NCI-H524 (cell line): ENCODE results near the gene RFX6.
"Not testable (repeated sequence)": the region's sequence is repeated elsewhere in the genome, so short reads cannot be mapped to it uniquely, and the experiment has no call there.

ENCODE experiments used
- DNase-seq, 2 experiments: peaks; one replicate each; lab custom pipeline; 2025; lab: John Stamatoyannopoulos, UW

The RFX6 gene, protein sequence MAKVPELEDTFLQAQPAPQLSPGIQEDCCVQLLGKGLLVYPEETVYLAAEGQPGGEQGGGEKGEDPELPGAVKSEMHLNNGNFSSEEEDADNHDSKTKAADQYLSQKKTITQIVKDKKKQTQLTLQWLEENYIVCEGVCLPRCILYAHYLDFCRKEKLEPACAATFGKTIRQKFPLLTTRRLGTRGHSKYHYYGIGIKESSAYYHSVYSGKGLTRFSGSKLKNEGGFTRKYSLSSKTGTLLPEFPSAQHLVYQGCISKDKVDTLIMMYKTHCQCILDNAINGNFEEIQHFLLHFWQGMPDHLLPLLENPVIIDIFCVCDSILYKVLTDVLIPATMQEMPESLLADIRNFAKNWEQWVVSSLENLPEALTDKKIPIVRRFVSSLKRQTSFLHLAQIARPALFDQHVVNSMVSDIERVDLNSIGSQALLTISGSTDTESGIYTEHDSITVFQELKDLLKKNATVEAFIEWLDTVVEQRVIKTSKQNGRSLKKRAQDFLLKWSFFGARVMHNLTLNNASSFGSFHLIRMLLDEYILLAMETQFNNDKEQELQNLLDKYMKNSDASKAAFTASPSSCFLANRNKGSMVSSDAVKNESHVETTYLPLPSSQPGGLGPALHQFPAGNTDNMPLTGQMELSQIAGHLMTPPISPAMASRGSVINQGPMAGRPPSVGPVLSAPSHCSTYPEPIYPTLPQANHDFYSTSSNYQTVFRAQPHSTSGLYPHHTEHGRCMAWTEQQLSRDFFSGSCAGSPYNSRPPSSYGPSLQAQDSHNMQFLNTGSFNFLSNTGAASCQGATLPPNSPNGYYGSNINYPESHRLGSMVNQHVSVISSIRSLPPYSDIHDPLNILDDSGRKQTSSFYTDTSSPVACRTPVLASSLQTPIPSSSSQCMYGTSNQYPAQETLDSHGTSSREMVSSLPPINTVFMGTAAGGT

DNA sequence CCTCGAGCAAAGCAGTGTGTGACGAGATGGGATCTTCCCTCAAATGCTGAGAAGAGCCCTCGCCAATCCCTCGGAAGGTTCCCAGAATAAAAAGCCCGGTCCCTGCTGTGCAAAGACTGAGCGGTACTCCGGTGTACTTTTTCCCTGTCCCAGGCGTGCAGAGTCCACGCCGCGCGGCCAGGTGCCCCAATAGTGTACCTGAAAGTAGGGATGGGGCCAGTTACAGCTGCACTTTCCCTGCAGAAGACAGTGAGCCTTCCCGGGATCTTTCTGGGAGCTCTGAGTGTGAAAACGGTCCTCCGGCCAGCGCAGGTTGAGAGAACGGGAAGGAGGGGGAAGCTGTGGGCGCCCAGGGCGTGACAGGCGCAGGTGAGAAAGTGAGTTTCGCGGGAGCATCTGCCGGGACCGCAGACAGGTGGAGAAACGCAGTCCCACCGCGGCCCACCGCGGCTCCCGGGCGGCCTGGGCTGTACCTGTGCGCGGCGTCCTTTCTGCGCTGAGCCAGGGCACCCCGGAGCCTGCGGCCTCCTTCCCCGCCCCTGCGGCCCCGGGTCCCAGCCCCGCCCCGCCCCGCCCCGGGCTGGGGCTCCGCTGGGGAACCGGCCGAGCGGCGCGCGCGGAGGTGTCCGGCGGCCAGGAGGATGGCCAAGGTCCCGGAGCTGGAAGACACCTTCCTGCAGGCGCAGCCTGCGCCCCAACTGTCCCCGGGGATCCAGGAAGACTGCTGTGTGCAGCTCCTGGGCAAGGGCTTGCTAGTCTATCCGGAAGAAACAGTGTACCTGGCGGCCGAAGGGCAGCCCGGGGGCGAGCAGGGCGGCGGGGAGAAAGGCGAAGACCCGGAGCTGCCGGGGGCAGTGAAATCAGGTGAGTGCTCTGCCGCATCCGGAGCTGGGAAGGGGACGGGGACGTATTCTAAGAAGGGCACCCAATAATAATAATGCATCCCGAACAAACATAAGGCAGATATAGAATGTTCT lies at the start of gene RFX6:
RFX6 (plus strand) TSS at position 608 of the 977 bp plus-strand sequence; CDS start at position 642, 34 bp downstream.
- DNase-seq, result no peak

DNA sequence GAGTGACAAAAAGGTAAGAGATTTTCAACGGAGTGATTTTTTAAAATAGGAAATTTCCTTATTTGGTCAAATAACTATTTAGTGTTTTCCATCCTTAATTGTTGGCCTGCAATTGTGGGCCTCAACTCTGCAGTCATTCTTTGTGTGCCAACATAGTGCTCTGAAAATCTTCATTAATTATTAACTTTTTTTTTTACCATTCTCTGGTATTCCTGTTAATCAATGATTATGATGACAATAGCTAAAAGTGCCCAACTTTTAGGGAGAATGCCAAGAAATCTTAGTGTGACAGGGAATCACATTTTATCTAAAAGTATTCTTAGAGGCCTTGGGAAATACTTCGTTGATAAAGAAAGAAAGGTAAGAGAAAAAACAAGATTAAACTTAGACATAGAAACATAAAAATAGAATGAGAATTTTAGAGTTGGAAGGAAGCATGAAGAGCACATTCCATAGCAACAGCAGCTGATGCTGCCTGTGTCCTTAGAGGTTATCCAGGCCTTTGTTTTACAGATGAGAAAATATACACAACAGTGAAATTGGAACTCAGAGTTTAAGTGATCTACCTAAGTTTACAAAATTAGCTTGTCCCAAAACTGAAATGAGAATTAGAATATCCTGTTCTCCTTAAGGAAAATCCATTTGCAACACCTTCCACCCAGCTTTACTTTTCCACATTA lies 49.3 kb upstream of the RFX6 start:
- DNase-seq, result no peak

DNA sequence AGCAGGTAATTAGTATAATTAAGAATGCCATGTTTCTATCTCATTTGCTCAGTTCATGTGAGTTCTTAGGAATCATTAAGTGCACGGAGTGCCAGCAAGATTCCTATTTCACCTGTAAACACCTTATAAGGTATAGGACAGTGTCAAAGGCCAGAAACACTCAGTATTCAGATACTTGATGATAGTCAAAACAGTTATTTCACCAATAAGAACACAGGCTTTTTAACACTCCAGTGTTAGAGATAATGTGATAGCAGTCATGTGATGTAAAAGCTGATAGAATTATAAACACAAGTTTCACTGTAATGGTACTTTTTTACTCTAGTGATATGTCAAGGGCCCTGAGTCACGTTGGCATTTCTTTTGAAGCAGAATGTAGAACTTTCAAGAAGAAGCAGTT lies 48.1 kb upstream of the RFX6 start, which contains the start of gene GPRC6A:
GPRC6A (minus strand) TSS at position 101 of the 400 bp plus-strand sequence; CDS start at position 31, 70 bp downstream.
- no peak for DNase-seq

DNA sequence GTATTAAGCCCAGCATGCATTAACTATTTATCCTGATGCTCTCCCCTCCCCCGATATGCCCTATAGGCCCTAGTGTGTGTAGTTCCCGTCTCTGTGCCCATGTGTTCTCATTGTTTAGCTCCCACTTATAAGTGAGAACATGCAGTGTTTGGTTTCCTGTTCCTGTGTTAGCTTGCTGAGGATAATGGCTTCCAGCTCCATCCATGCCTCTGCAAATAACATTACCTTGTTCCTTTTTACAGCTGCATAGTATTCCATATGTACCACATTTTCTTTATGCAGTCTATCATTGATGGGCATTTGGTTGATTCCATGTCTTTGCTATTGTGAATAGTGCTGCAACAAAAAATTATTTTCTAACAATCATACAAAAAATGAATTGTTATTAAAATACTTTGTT lies 42.5 kb upstream of the RFX6 start:
- not testable (repeated sequence) for DNase-seq

DNA sequence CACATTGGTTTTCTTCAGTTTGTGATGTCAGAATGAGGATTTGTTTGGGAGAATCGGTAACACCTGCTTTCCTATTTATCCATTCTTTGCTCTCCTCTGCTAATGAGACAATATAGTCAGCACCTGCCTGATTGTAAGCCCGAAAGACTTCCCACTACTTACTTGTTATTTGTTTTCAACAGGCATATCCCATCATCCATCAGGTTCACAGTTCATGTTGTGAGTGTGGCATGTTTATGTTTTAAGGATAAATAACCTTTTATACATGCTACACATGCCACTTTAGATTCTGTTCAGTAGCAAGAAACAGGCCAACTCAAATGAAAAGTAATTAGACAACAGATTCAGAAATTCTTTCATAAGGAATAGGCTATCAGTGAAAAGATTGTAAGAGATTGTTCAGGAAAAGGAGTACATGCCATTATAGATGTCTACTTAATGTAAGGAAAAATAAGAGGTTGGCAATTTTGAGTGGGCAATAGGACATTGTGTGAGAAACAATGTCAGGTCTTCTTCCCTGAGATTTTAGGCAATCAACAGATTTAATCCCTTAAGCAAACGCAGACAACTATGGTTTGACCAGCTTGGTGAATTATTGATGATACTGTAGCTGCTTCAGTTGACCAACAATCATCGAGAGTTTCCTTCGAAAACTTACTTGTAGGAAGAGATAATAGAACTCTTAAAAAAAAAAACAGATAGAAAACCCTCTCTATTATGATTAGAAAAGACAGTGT lies 40.3 kb upstream of the RFX6 start:
- no peak for DNase-seq

DNA sequence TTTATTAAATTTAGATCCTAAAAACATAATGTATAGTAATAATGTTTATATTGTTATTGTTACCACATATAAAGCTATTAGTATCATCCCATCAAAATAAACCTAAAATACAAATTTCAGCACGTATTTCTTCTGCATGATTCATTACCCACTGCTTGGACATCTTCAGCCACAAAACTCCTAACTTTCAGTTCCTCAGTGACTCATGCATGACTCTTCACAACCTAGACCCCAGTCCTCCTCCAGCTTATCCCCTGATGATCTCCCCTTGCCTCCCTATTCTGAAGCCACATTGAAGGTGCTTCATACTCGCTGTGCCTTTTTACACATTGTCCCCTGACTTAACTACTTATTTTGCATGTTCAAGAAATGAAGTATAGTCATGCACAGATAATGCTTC lies 37.0 kb upstream of the RFX6 start:
- no peak for DNase-seq

DNA sequence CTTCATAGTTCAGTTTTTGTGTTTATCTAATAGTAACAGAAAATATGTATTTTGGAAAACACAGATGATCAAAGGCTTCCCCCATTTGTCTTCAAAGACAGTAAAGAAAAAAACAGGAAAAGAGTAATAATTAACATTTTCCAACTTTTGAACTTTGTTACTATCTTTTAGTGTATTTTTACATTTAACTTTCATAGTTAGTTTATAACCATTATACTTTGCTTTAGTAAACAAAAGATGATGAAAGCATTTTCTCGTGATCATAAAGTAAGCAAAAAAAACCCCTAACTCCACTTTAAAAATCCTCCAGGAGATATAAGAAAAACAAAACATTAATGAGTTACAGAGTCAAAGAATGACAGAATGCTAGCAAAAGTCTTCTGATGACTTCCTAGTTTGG lies 34.6 kb upstream of the RFX6 start:
- no peak for DNase-seq

DNA sequence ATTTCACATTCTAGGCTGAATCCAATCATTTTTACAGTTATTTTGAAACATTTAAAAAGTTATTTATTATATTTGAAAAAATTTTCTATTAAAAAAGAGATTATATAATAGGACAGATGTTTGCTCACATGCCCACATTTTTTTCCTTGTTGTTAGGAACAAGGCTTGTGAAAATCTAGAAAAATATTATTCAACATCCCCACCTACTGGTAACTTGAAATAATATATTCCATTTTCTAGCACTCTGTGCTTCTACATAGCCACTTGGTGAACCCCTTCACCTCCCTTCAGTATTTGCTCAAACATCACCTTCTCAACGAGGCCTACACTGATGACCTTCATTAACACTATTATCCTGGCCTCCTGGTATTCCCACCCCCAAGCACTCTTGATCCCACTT lies 29.8 kb upstream of the RFX6 start:
- peak; percentile 1 to 69 for DNase-seq

DNA sequence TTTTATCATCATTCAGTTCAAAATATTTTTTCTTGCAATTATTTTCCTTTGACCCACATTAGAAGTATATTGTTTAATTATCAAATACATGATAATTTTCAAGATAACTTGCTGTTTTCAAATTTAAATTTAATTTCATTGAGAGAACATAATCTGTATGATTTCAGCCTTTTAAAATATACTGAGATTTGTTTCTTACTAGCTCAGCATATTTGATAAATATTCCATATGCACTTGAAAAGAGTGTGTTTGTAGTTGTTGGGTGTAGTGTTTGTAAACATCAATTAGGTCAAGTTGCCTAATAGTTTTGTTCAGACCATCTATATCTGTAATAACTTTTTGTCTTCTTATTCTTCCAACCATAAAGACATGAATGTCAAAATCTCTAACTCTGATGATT lies 19.0 kb upstream of the RFX6 start:
- DNase-seq, result no peak

DNA sequence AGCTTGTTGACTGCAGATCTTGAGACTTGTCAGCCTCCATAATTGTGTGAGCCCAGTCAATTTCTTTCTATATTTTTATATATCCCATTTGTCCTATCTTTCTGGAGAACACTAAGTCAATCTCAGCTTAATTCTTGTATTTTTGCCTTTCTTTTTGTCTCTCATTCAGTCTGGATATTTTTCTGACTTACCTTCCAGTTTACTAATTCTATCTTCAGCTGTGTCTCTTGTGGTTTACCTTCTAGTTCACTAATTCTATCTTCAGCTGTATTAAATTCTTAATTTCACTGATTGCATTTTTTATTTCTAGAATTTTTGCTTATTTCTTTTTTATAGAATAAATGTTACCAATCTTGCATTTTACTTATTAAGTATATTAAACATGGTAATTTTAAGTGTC lies 17.8 kb upstream of the RFX6 start:
- DNase-seq, result no peak

DNA sequence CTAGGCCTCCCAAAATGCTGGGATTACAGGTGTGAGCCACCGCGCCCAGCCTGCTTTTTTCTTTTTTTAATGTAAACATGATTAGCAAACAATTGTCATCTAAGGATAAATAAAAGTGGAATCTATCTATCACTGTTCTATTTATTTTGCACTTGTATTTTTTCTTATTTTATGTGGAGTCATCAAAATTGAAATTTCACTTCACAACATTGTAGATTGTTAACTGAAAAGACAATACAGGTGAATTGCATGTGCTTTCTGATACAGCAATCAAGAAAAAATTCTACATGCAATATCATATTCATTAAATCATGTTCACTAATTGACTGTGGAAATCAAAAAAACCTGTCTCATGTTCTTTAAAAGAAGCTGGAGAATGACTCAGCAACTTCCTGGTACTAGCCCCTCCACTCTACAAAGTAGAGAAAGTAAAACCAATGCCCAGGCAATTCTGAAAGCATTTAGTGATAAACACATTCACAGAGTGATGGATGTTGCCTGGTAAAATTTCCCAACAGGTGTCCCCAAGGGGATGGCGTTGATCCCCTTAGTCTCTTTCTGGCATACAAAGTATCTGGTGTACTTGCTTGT lies 10.7 kb upstream of the RFX6 start:
- no peak for DNase-seq

DNA sequence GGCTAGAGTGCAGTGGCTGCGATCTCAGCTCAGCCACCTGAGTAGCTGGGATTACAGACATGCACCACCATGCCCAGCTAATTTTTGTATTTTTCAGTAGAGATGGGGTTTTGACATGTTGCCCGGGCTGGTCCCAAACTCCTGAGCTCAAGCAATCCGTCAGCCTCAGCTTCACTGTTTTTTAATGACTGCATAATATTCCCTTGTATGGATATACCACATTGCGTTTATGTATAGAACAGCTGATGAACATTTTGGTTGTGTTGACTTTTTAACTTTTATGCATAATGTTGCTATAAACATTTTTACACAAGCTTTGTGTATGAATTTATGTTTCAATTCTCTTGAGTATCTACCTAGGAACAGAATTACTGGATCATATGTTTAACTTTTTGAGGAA lies 4.3 kb upstream of the RFX6 start:
- no peak for DNase-seq

DNA sequence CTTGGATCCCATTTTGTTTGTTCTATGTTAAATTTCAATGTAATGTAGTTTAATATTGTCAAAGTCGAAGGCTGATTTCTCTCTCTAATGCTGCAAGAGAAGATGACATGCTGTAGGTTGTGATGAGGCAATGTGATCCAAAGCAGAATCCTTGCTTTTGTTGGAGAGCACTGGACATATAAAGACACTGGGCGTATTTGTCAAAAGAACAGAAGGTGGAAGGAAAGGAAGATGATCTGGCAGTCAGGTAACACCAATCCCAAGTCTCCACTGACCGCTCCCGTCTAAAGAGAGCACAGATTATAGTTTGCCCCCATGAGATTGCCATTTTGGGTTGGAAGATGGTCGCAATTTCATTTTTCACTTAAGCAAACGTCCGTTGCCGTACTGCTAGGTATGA lies 935 bp upstream of the RFX6 start:
- no peak for DNase-seq

DNA sequence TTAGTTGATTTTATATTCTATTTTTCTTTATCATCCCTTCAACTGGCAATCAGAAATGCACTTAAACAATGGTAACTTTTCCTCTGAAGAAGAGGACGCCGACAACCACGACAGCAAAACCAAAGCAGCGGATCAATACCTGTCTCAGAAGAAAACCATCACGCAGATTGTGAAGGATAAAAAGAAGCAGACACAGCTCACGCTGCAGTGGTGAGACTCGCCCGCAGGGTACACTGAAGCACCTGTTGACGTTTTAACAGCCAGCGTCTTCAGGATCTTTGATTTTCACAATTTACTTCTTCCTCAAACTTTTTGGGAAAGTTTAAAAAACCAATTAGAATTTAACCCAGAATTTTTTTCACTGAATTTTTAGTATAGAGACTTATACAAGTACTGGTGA lies 701 bp downstream of the RFX6 start:
- DNase-seq, result no peak

DNA sequence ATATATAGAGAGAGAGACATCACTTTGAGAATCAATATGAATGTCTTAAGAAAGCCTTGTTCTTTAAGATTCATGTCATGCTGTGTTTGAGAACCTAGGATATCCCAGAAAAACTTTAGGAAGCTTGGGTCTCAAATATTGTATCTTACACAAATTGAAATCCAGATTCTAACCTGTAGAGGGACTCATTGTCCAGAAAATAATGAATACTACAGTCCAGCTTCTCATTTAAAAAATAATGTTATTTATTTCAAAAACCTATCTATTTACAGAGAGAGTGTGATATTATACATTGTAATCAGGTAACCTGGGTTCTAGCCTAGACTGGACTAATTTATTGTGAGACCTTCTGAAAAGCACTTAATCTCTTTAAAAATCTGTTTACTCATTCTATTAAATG lies 4.2 kb downstream of the RFX6 start:
- DNase-seq, result no peak

DNA sequence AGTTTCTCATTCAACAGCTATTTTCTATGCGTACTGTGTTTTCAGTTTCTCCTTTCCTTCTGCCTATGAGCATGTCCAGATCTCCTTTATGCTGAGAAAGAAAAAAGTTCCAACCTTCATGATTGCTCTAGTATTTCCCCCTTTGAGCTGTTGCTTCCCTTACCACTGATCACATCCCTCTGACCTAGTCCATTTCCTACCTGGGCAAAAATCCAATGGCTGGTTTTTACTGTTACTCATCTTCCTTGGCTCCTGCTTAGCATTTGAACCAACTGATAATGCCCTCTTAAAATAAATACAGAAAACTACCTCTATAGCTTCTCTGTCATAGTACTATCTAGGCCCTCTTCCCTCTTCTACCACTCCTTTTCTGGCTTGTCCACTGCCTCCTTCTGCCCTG lies 6.0 kb downstream of the RFX6 start:
- no peak for DNase-seq

DNA sequence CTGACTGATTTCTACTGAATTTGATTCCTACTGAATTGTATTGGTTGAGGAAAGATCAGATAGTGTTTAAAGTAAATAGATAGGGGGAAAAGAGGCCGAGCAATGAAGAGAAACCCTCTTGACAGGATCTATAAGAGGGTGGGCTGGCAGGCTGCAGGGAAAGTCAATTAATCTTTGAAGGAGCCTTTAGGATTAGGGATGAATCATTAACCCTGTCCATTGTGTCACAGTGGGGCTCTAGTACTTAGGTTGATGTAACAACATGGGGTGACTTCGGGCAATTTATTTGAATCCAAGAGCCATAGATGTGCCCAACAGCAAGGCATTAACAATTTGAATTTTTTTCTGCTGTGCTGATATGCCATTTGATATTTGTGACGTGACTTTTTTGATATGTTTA lies 7.5 kb downstream of the RFX6 start:
- DNase-seq, result peak in 1 of 2 experiments; percentile 30

DNA sequence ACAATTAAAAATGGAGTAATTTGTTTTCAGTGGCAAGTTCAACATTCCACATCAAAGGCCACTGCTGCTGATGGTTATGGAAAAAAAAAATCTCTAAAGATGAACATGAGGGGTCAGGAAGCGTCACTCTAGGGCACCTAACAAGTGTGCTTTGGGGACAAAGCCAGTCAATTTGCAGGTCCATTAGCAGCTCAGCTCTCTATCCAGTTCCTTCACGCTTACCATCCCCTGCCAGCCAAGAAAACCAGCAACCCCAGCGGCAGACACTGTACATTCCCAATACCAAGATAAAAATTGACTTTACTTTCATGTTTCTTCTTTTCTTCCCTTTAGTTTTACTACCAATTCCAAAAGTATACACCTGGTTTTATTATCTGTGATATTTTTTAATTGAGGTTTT lies 10.1 kb downstream of the RFX6 start:
- DNase-seq, result no peak

DNA sequence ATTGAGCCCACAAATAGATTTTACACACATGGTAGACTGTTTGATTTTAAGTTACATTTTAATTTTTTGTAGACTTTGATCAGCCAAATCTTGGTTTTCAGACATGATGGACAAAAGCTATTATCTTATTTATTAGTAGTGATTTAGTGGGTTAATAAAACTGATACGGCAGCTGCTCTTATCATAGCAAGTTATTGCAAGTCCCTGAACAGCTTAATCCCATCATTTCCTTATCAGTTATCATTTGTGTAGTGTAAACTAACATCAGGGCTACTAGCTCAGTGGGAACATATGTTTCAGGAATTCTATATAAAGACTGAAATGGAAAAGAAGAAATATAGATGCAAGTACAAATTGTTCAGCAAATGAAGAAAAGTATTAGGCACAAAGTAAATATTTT lies 10.9 kb downstream of the RFX6 start:
- no peak for DNase-seq

DNA sequence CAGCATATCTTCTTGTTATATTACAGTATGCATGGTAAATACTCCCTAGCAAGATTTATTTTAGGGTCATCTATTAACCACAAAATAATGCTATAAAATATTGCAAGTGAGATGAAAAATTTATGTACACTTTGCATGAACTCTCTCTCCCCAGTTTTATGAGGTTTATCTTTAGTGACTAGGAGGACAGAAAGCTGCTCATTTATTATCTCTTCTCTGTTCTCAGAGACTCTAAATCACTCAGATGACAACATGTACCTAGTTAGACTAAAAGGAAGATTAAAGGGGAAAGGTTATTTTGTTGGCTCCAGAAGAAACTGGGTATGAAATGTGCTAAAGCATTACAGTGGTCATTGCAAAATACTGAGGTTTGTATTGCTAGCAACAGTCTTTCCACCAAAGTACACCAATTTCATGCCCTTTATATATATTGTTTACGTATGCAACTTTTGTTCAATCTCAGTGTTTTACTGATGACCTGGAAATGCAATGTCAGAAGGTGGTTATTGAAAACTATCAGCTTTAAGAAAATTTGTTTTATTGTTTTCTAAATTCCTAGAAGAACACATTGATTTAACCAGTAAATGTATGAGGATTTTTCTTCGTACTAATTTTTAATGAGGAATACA lies 11.8 kb downstream of the RFX6 start:
- DNase-seq, result no peak
